Mucosa of stomach (tissue), 1 donor: ENCODE measurements around the gene KIF1B.

ENCODE experiments used
- H3K27me3 ChIP-seq: one replicate; pipeline ENCODE4 v1.7.0; 2013; ENCODE audit warnings: mild to moderate bottlenecking, low read length; ENCODE audit not compliant: control insufficient read depth, insufficient read depth
- H3K36me3 ChIP-seq: one replicate; pipeline ENCODE4 v1.7.0; 2013; ENCODE audit warnings: low read length; ENCODE audit not compliant: control insufficient read depth, insufficient read depth
- H3K4me1 ChIP-seq: one replicate; pipeline ENCODE4 v1.7.0; 2013; ENCODE audit warnings: mild to moderate bottlenecking, low read length; ENCODE audit not compliant: control insufficient read depth, insufficient read depth
- H3K4me3 ChIP-seq: one replicate; pipeline ENCODE4 v1.7.0; 2013; ENCODE audit warnings: low read length
- H3K9ac ChIP-seq: one replicate; pipeline ENCODE4 v1.7.0; 2013; ENCODE audit warnings: mild to moderate bottlenecking, low read length, moderate library complexity
- H3K9me3 ChIP-seq: one replicate; pipeline ENCODE4 v1.7.0; 2013; ENCODE audit warnings: mild to moderate bottlenecking, low read length, moderate library complexity; ENCODE audit not compliant: control insufficient read depth
- donor health status: Pancreatic carcinoma.

The KIF1B gene

GRCh38 chr1:10267921-10268320 is 57.6 kb downstream of the KIF1B start:
- no peaks in the 10 kb centered on the region for H3K36me3 ChIP-seq
- H3K9ac ChIP-seq = no peak overlapping the region
- no peak overlapping the region for H3K4me3 ChIP-seq
- peaks cover 9% of the 10 kb centered on the region for H3K4me1 ChIP-seq
- H3K9me3 ChIP-seq = no peaks in the 10 kb centered on the region
- no peaks in the 10 kb centered on the region for H3K27me3 ChIP-seq

DNA sequence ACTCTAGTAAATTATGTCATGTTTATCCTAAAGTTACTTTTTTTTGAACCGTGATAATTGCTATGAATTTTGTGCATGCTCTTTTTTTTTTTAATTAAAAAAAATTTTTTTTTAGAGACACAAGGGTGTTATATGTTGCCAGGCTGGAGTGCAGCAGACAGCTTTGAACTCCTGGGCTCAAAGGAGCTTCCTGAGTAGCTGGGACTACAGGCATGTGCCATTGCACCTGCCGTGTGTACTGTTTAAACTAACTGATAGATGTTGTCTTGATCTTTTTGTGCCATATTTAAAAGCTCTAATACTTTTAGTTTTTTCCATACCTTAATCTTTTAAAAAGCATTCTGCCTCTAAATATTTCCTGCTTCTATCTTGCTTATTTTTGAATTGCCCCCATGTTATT is 60.7 kb downstream of the KIF1B start:
- no peaks in the 10 kb centered on the region for H3K36me3 ChIP-seq
- H3K9ac ChIP-seq = no peak overlapping the region
- no peaks in the 10 kb centered on the region for H3K4me1 ChIP-seq
- H3K9me3 ChIP-seq = no peaks in the 10 kb centered on the region
- no peak overlapping the region for H3K4me3 ChIP-seq
- no peaks in the 10 kb centered on the region for H3K27me3 ChIP-seq

- H3K4me1 ChIP-seq = no peaks in the 10 kb centered on the region
- no peak overlapping the region for H3K4me3 ChIP-seq
- H3K9ac ChIP-seq = no peak overlapping the region
- no peaks in the 10 kb centered on the region for H3K9me3 ChIP-seq
- H3K36me3 ChIP-seq = no peaks in the 10 kb centered on the region
- no peaks in the 10 kb centered on the region for H3K27me3 ChIP-seq
These were observed 61.5 kb downstream of the KIF1B start for GRCh38 chr1:10271869-10272268.

DNA sequence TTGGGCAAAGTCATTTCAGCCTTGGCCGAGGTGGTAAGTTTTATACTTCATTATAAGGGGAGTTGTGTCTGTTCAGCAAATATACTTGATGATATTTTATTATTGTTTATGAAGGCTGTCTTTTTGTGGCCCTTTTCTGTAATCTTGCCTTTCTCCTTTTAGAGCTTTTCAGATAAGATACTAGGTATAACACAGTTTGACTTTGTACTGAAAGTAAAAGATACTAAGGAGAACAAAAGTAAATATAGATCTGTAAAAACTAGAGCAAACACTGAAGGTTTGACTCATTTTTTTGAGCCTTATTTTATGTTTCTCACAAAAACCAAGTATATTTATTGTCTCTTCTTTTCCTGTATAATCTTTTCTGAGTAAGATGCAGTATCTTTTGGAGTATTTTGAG is 61.9 kb downstream of the KIF1B start:
- Histone ChIP-seq H3K4me1 (no peaks in the 10 kb centered on the region), H3K27me3 (no peaks in the 10 kb centered on the region), H3K9me3 (no peaks in the 10 kb centered on the region), H3K4me3 (no peak overlapping the region), H3K36me3 (no peaks in the 10 kb centered on the region), H3K9ac (no peak overlapping the region)

GRCh38 chr1:10278880-10279279 is 68.5 kb downstream of the KIF1B start:
- H3K4me3 ChIP-seq = no peak overlapping the region
- no peaks in the 10 kb centered on the region for H3K27me3 ChIP-seq
- H3K9me3 ChIP-seq = no peaks in the 10 kb centered on the region
- H3K36me3 ChIP-seq = no peaks in the 10 kb centered on the region
- H3K9ac ChIP-seq = no peak overlapping the region
- no peaks in the 10 kb centered on the region for H3K4me1 ChIP-seq

DNA sequence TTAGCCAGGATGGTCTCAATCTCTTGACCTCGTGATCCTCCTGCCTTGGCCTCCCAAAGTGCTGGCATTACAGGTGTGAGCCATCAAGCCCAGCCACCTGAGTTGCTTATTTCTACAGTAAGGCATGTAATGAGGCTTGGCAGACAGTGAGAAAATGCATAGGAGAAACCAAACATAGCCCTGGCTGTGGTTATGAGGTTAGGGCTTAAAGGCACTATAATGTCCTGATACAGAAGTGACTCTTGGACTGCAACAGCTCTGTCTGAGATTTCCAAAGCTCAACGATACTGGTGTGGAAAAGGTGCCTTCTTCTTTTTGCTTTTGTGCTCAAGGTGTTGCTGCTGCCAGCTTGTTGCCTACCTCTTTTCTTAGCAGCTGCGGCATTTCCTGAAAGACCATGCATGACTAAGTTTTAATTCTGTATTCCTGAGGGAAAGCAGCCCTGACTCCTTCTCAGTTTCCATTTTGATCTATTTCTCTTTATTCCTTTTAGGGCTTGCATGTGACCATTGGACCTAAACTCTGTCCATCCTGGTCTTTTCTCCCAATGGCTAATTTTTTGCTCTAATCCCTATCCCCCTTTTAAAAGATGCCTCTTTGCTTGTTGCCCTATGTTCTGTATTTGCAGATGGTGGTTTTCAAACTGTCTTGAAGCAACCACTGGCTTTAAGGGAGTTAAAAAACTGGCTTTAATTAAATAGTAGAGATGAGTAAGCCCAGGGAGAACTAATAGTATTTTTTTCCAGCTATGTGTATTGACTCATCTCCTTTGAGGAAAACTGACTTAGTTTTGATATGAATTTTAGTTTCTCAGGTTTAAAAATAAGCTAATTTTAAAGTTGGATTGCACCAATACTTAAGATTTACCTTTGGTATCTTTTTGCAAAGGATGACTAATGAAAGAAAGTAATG is 70.3 kb downstream of the KIF1B start:
- Histone ChIP-seq H3K27me3 (no peaks in the 10 kb centered on the region), H3K9ac (no peak overlapping the region), H3K4me1 (no peaks in the 10 kb centered on the region), H3K4me3 (no peak overlapping the region), H3K9me3 (no peaks in the 10 kb centered on the region), H3K36me3 (no peaks in the 10 kb centered on the region)

- Histone ChIP-seq H3K9ac (no peak overlapping the region), H3K9me3 (no peaks in the 10 kb centered on the region), H3K4me3 (no peak overlapping the region), H3K36me3 (no peaks in the 10 kb centered on the region), H3K27me3 (no peaks in the 10 kb centered on the region), H3K4me1 (no peaks in the 10 kb centered on the region)
These were observed 73.1 kb downstream of the KIF1B start for GRCh38 chr1:10283318-10283984.

- no peaks in the 10 kb centered on the region for H3K36me3 ChIP-seq
- no peaks in the 10 kb centered on the region for H3K4me1 ChIP-seq
- no peaks in the 10 kb centered on the region for H3K27me3 ChIP-seq
- H3K9ac ChIP-seq = no peak overlapping the region
- no peaks in the 10 kb centered on the region for H3K9me3 ChIP-seq
- H3K4me3 ChIP-seq = no peak overlapping the region
These were observed 75.9 kb downstream of the KIF1B start for GRCh38 chr1:10286244-10286643.

DNA sequence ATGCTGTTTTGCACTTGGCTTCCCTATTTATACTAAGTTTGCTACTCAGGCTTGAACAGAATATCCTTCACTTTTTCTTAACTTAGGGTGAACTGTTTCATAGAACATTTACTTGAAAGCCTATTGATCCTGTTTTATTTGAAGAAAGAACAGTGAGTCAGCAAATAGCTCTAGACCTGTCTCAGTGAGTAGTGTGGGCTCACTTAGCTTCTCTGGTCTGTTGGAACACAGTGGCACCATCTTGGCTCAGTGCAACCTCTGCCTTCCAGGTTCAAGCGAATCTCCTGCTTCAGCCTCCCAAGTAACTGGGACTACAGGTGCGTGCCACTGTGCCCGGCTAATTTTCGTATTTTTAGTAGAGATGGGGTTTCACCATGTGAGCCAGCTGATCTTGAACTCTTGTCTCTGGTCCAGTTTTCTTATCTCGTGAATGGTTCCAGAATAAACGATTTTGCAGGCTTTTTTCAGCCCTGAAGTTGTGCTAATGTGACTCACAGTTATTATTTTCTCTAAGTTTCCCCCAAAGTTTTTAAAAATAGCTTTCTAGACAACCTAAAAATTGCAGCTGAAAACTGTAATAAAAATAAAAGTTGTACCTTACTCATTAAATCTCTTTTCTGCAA is 76.8 kb downstream of the KIF1B start:
- Histone ChIP-seq H3K36me3 (no peaks in the 10 kb centered on the region), H3K27me3 (no peaks in the 10 kb centered on the region), H3K9ac (no peak overlapping the region), H3K4me1 (no peaks in the 10 kb centered on the region), H3K4me3 (no peak overlapping the region), H3K9me3 (no peaks in the 10 kb centered on the region)

GRCh38 chr1:10288029-10288615 is 77.8 kb downstream of the KIF1B start:
- Histone ChIP-seq H3K9ac (no peak overlapping the region), H3K9me3 (no peaks in the 10 kb centered on the region), H3K4me1 (no peaks in the 10 kb centered on the region), H3K36me3 (no peaks in the 10 kb centered on the region), H3K27me3 (no peaks in the 10 kb centered on the region), H3K4me3 (no peak overlapping the region)

GRCh38 chr1:10291705-10292104 is 81.3 kb downstream of the KIF1B start:
- Histone ChIP-seq H3K4me3 (no peak overlapping the region), H3K9me3 (no peaks in the 10 kb centered on the region), H3K27me3 (no peaks in the 10 kb centered on the region), H3K4me1 (no peaks in the 10 kb centered on the region), H3K36me3 (peaks cover 3% of the 10 kb centered on the region), H3K9ac (no peak overlapping the region)

DNA sequence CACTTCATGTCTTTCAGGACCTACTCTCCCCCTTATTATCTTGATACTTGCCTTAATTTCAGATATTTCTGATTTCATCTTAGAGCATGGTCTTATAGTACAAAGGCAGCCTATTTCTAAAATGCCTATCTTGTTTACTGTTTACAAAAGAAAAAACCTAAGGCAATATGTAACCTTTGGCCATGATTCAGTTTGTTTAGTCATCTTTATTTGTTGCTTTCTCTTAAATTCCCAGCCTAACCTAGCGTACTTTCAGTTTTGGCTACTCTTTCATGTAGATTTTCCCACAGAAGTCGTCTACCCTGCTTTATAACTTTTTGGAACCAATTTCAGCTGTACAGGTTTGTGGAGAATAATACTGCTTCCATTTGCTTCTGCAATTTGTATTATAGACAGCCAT is 81.8 kb downstream of the KIF1B start:
- no peaks in the 10 kb centered on the region for H3K4me1 ChIP-seq
- no peaks in the 10 kb centered on the region for H3K9me3 ChIP-seq
- no peaks in the 10 kb centered on the region for H3K27me3 ChIP-seq
- peaks cover 3% of the 10 kb centered on the region for H3K36me3 ChIP-seq
- no peak overlapping the region for H3K9ac ChIP-seq
- H3K4me3 ChIP-seq = no peak overlapping the region
